Choroid plexus epithelial cell (primary cell): Measurements from ENCODE around the gene SLC24A3.
A peak's percentile ranks its signal among the peaks of the same experiment; 100 is the strongest.

Experiments used
- DNase-seq: peaks from one replicate; pipeline ENCODE4 v3.0.0-alpha.2; 2010; ENCODE audit warnings: low read depth
- H3K4me3 ChIP-seq: 2 replicates; pipeline ENCODE4 v1.5.1; 2011; ENCODE audit warnings: low read depth, mild to moderate bottlenecking, control low read depth, low read length, moderate library complexity
- CTCF ChIP-seq: conservative IDR thresholded peaks from 2 replicates; pipeline ENCODE4 v1.5.1; 2011; ENCODE audit warnings: low read depth, mild to moderate bottlenecking, control low read depth, inconsistent platforms, low read length, moderate library complexity

The SLC24A3 gene

GRCh38 chr20:19423900-19424620 is 211.6 kb downstream of the SLC24A3 start:
- no peak for TF ChIP-seq CTCF
- no peak overlapping the region for H3K4me3 ChIP-seq
- no peak for DNase-seq

- TF ChIP-seq CTCF, result no peak
- no peak for DNase-seq
- H3K4me3 ChIP-seq, result no peak overlapping the region
These were observed 213.9 kb downstream of the SLC24A3 start for GRCh38 chr20:19426356-19426755.

- no peak overlapping the region for H3K4me3 ChIP-seq
- no peak for TF ChIP-seq CTCF
- DNase-seq, result no peak
These were observed 215.0 kb downstream of the SLC24A3 start for GRCh38 chr20:19427480-19427879.

GRCh38 chr20:19427913-19428312 is 215.5 kb downstream of the SLC24A3 start:
- peak; percentile 39 for DNase-seq
- no peak overlapping the region for H3K4me3 ChIP-seq
- TF ChIP-seq CTCF, result no peak

GRCh38 chr20:19428324-19428723 is 215.9 kb downstream of the SLC24A3 start:
- no peak for DNase-seq
- TF ChIP-seq CTCF, result no peak
- H3K4me3 ChIP-seq, result no peak overlapping the region

- no peak for TF ChIP-seq CTCF
- no peak for DNase-seq
These were observed 217.1 kb downstream of the SLC24A3 start for GRCh38 chr20:19429538-19429937.

GRCh38 chr20:19430641-19431315 is 218.3 kb downstream of the SLC24A3 start:
- H3K4me3 ChIP-seq, result no peak overlapping the region
- DNase-seq, result no peak
- TF ChIP-seq CTCF, result no peak

More at GRCh38 chr20:19429538-19429937, 217.1 kb downstream of the SLC24A3 start:
- H3K4me3 ChIP-seq, result no peak overlapping the region
